Neural cell (in vitro differentiated cells): ENCODE measurements around the gene ATOH8. TPM values are rescaled to one million over a fixed set of nuclear protein-coding genes. Genes with fewer than 3 reads are reported as not detected.
A peak's percentile ranks its signal among the peaks of the same experiment; 100 is the strongest.

Experiments
- H2AFZ ChIP-seq: fragments of 200-600, 300-800 bp; sonication (generic), shearing (Covaris generic); 2 replicates; pipeline ENCODE4 v1.6.0; 2014; ENCODE audit warnings: low read depth, mild to moderate bottlenecking, antibody characterized with exemption, low read length, moderate library complexity
- H3F3A ChIP-seq: fragments of 200-600 bp; shearing (Covaris generic); 2 replicates; pipeline ENCODE4 v1.6.1; 2016; ENCODE audit warnings: mild to moderate bottlenecking, moderate library complexity, mixed read lengths, antibody characterized with exemption, low read length; ENCODE audit not compliant: insufficient read depth, poor library complexity, severe bottlenecking
- H3K27ac ChIP-seq: fragments of 200-600, 300-800 bp; sonication (generic), shearing (Covaris generic); 2 replicates; pipeline ENCODE4 v1.5.1; 2014; ENCODE audit warnings: mild to moderate bottlenecking, low read length, moderate library complexity
- H3K27me3 ChIP-seq: fragments of 300-800, 200-600 bp; sonication (generic), shearing (Covaris generic); 2 replicates; pipeline ENCODE4 v1.6.0; 2014; ENCODE audit warnings: mild to moderate bottlenecking, low read depth, low read length, moderate library complexity; ENCODE audit not compliant: insufficient read depth
- H3K36me3 ChIP-seq: fragments of 300-800, 200-600 bp; sonication (generic), shearing (Covaris generic); 2 replicates; pipeline ENCODE4 v1.5.1; 2014; ENCODE audit warnings: mild to moderate bottlenecking, antibody characterized with exemption, low read length, moderate library complexity; ENCODE audit not compliant: insufficient read depth
- H3K4me2 ChIP-seq: fragments of 300-800, 200-600 bp; sonication (generic), shearing (Covaris generic); 2 replicates; pipeline ENCODE4 v1.6.0; 2014; ENCODE audit warnings: mild to moderate bottlenecking, low read length
- H3K4me3 ChIP-seq: fragments of 300-800, 200-600 bp; sonication (generic), shearing (Covaris generic); 2 replicates; pipeline ENCODE4 v1.5.1; 2014; ENCODE audit warnings: mild to moderate bottlenecking, low read length, moderate library complexity
- H3K79me2 ChIP-seq: fragments of 200-600 bp; shearing (Covaris generic); replicated peaks from 2 replicates; pipeline ENCODE4 v1.6.0; 2014; ENCODE audit warnings: mild to moderate bottlenecking, low read length, moderate library complexity; ENCODE audit not compliant: insufficient read depth
- H3K9ac ChIP-seq: fragments of 300-800, 200-600 bp; sonication (generic), shearing (Covaris generic); 2 replicates; pipeline ENCODE4 v1.6.1; 2016; ENCODE audit warnings: mild to moderate bottlenecking, low read length, mixed read lengths
- H3K9me2 ChIP-seq: fragments of 200-600 bp; shearing (Covaris generic); 2 replicates; pipeline ENCODE4 v1.6.1; 2016; ENCODE audit warnings: mild to moderate bottlenecking, low read length, mixed read lengths; ENCODE audit not compliant: insufficient read depth
- H3K9me3 ChIP-seq: fragments of 200-600, 300-800 bp; sonication (generic), shearing (Covaris generic); 2 replicates; pipeline ENCODE4 v1.6.1; 2016; ENCODE audit warnings: mild to moderate bottlenecking, mixed run types, low read length, moderate library complexity, mixed read lengths
- H4K20me1 ChIP-seq: fragments of 200-600 bp; shearing (Covaris generic); 2 replicates; pipeline ENCODE4 v1.6.1; 2016; ENCODE audit warnings: mild to moderate bottlenecking, mixed run types; ENCODE audit not compliant: insufficient read depth
- CTCF ChIP-seq: fragments of 450-650 bp; IDR thresholded peaks from 2 replicates; pipeline ENCODE4 v1.5.1; 2014; ENCODE audit warnings: antibody characterized with exemption, mild to moderate bottlenecking, moderate library complexity; ENCODE audit not compliant: poor library complexity, severe bottlenecking
- EP300 ChIP-seq: fragments of 450-650 bp; conservative IDR thresholded peaks from 2 replicates; pipeline ENCODE4 v1.6.1; 2014; ENCODE audit warnings: antibody characterized with exemption, mild to moderate bottlenecking, moderate library complexity; ENCODE audit not compliant: poor library complexity, severe bottlenecking
- EZH2 ChIP-seq: fragments of 200-600, 300-800 bp; shearing (Covaris generic), sonication (generic); IDR thresholded peaks from 2 replicates; pipeline ENCODE4 v1.6.1; 2014; ENCODE audit warnings: antibody characterized with exemption, low read length, borderline replicate concordance, mild to moderate bottlenecking; ENCODE audit not compliant: insufficient read depth, poor library complexity, severe bottlenecking
- MXI1 ChIP-seq: fragments of 450-650 bp; conservative IDR thresholded peaks from 2 replicates; pipeline ENCODE4 v1.6.1; 2014; ENCODE audit warnings: antibody characterized with exemption, mild to moderate bottlenecking; ENCODE audit not compliant: poor library complexity, severe bottlenecking
- POLR2AphosphoS5 ChIP-seq: IDR thresholded peaks from 2 replicates; pipeline ENCODE4 v1.6.1; 2012
- RAD21 ChIP-seq: fragments of 450-650 bp; conservative IDR thresholded peaks from 2 replicates; pipeline ENCODE4 v1.6.1; 2014; ENCODE audit warnings: antibody characterized with exemption, mild to moderate bottlenecking, moderate library complexity
- REST ChIP-seq: IDR thresholded peaks from 2 replicates; pipeline ENCODE4 v1.6.1; 2012; ENCODE audit warnings: borderline replicate concordance
- SMC3 ChIP-seq: fragments of 450-650 bp; conservative IDR thresholded peaks from 2 replicates; pipeline ENCODE4 v1.6.1; 2014; ENCODE audit warnings: antibody characterized with exemption, mild to moderate bottlenecking, moderate library complexity; ENCODE audit not compliant: poor library complexity
- TAF1 ChIP-seq: IDR thresholded peaks from 2 replicates; pipeline ENCODE4 v1.6.1; 2012; ENCODE audit warnings: low read depth
- polyA plus RNA-seq: library from polyadenylated mRNA; depleted of rRNA; stranded (reverse); fragments of >200 nt; gene quantifications from 2 replicates; pipeline ENCODE4 v1.2.3, GENCODE V29; 2014

Gene ATOH8
- polyA plus RNA-seq, 1 donor from 2014 or later: 1.6 TPM

- no peaks in the 10 kb centered on the region for H3K36me3 ChIP-seq
- peak overlapping the region; percentile 84 for H3K4me3 ChIP-seq
- H3K27me3 ChIP-seq: peaks cover 18% of the 10 kb centered on the region
- peak overlapping the region; percentile 50 for H3K9ac ChIP-seq
- peaks cover 6% of the 10 kb centered on the region for H3K79me2 ChIP-seq
- no peaks in the 10 kb centered on the region for H3K9me3 ChIP-seq
- H3K27ac ChIP-seq: no peak overlapping the region
- no peak for TF ChIP-seq POLR2AphosphoS5
- no peak for TF ChIP-seq MXI1
- TF ChIP-seq SMC3: no peak
- no peak for TF ChIP-seq EZH2
- peak overlapping the region; percentile 91 for H3K4me2 ChIP-seq
- no peaks in the 10 kb centered on the region for H4K20me1 ChIP-seq
- H3K9me2 ChIP-seq: no peaks in the 10 kb centered on the region
- no peak overlapping the region for H2AFZ ChIP-seq
- no peaks in the 10 kb centered on the region for H3F3A ChIP-seq
Observed at GRCh38 chr2:85755122-85756027, 1.6 kb downstream of the ATOH8 start.

- H4K20me1 ChIP-seq: no peaks in the 10 kb centered on the region
- H3K79me2 ChIP-seq: peaks cover 6% of the 10 kb centered on the region
- H3K9ac ChIP-seq: no peak overlapping the region
Observed at GRCh38 chr2:85756195-85756594, 2.4 kb downstream of the ATOH8 start.

More at GRCh38 chr2:85756195-85756594, 2.4 kb downstream of the ATOH8 start:
- no peaks in the 10 kb centered on the region for H3K9me3 ChIP-seq
- no peaks in the 10 kb centered on the region for H3F3A ChIP-seq
- H3K27ac ChIP-seq: no peak overlapping the region
- H3K27me3 ChIP-seq: peaks cover 18% of the 10 kb centered on the region
- no peaks in the 10 kb centered on the region for H3K36me3 ChIP-seq
- no peak overlapping the region for H3K4me3 ChIP-seq
- TF ChIP-seq CTCF (no peak), TAF1 (no peak), REST (no peak), EZH2 (no peak), MXI1 (no peak), SMC3 (no peak), POLR2AphosphoS5 (no peak), EP300 (no peak), RAD21 (no peak)
- H2AFZ ChIP-seq: no peak overlapping the region
- no peak overlapping the region for H3K4me2 ChIP-seq
- no peaks in the 10 kb centered on the region for H3K9me2 ChIP-seq
